BLaER1 (cell line): ENCODE measurements around the gene SLC25A45.
"Not testable (repeated sequence)": the region's sequence is repeated elsewhere in the genome, so short reads cannot be mapped to it uniquely, and the experiment has no call there.

Experiments
- H3K27ac ChIP-seq: shearing (Covaris generic); formaldehyde crosslinking; 2 replicates; pipeline ENCODE4 v1.8.1; 2022
- H3K27me3 ChIP-seq: shearing (Covaris generic); formaldehyde crosslinking; 2 replicates; pipeline ENCODE4 v1.8.1; 2022
- H3K36me3 ChIP-seq: shearing (Covaris generic); formaldehyde crosslinking; 2 replicates; pipeline ENCODE4 v1.8.1; 2022
- H3K4me1 ChIP-seq: shearing (Covaris generic); formaldehyde crosslinking; 2 replicates; pipeline ENCODE4 v1.8.1; 2022
- H3K4me2 ChIP-seq: shearing (Covaris generic); formaldehyde crosslinking; 2 replicates; pipeline ENCODE4 v1.8.1; 2022
- H3K4me3 ChIP-seq: shearing (Covaris generic); formaldehyde crosslinking; 2 replicates; pipeline ENCODE4 v1.8.1; 2022
- H3K9ac ChIP-seq: shearing (Covaris generic); formaldehyde crosslinking; 2 replicates; pipeline ENCODE4 v1.8.1; 2022
- H3K9me3 ChIP-seq: shearing (Covaris generic); formaldehyde crosslinking; 2 replicates; pipeline ENCODE4 v1.8.1; 2022
- H4K20me1 ChIP-seq: shearing (Covaris generic); formaldehyde crosslinking; 2 replicates; pipeline ENCODE4 v1.8.1; 2022
- Cebpa-rat ChIP-seq: shearing (Covaris generic); IDR thresholded peaks from 2 replicates; pipeline ENCODE4 v1.8.1; 2022

The SLC25A45 gene

DNA sequence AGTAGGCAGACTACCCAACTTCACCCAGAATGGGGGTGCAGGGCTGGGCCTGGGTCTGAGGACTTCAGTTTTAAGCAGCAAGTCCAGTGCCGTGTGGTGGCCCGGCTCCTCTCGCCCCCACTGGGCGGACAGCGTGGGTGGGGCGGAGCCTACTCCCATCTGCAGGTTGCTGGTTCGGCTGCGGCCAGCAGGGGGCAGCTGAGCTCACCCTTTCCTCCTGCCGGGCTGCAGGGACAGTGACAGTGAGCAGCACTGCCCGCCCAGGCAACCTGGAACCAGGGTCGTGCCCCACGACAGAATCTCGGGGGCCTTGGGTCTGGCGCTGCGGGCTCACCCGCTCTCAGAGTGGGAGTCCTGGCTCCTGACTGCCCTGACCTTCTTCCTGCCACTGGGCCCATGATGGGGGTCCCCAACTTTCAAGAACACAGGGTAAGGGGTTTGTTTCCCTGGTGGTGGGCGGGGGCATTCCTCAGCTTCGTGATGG is 33.9 kb upstream of the SLC25A45 start:
- Histone ChIP-seq H3K36me3 (peaks cover 30% of the 10 kb centered on the region), H3K4me3 (peak overlapping the region; percentile 90), H3K9me3 (no peaks in the 10 kb centered on the region), H3K4me2 (peak overlapping the region; percentile 94), H3K27me3 (no peaks in the 10 kb centered on the region), H3K27ac (peak overlapping the region; percentile 99), H4K20me1 (no peaks in the 10 kb centered on the region), H3K9ac (peak overlapping the region; percentile 99), H3K4me1 (peaks cover 92% of the 10 kb centered on the region)
- TF ChIP-seq Cebpa-rat, result no peak

DNA sequence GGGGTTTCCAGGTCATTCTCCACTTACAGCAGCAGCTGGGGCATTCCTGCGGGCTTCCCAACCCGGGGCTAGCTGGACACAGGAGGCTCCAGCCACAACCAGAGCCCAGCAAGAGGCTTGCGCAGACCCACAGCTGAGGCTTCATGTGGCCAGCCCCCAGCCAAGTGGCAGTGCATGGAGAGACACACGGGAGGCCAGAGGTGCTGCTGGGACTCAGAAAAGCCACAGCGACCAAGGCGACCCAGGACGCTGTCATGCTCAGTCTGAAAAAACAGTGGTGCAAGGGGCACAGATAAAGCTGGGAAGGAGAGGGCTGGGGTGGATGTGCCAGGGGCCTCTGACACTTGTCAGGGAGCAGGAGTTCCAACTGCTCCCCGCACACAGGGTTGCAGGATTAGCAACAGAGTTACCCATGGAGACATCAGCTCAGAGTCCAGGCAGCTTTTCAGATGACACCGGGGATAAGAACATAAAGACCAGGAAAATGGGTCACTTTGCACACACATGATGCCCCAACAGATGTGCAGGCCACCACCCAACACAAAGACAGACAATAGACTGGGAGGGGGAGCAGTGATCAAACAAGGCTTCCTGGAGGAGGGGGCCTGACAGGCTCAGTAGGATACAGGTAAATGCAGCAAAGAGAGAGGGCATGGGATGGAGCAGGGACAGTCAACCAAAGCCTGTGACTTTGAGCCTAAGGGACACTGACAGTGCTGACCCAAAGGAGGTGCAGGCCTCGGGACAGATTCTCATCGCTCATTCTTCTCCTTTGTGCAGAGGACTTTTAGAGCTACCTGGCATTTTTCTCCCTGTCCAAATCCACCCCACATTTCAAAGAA is 33.3 kb upstream of the SLC25A45 start:
- Histone ChIP-seq H3K4me2 (peak overlapping the region; percentile 94), H4K20me1 (no peaks in the 10 kb centered on the region), H3K27ac (peak overlapping the region; percentile 99), H3K4me3 (peak overlapping the region; percentile 90), H3K9me3 (no peaks in the 10 kb centered on the region), H3K4me1 (peaks cover 93% of the 10 kb centered on the region), H3K9ac (peak overlapping the region; percentile 99), H3K27me3 (no peaks in the 10 kb centered on the region), H3K36me3 (peaks cover 36% of the 10 kb centered on the region)
- TF ChIP-seq Cebpa-rat, result no peak

DNA sequence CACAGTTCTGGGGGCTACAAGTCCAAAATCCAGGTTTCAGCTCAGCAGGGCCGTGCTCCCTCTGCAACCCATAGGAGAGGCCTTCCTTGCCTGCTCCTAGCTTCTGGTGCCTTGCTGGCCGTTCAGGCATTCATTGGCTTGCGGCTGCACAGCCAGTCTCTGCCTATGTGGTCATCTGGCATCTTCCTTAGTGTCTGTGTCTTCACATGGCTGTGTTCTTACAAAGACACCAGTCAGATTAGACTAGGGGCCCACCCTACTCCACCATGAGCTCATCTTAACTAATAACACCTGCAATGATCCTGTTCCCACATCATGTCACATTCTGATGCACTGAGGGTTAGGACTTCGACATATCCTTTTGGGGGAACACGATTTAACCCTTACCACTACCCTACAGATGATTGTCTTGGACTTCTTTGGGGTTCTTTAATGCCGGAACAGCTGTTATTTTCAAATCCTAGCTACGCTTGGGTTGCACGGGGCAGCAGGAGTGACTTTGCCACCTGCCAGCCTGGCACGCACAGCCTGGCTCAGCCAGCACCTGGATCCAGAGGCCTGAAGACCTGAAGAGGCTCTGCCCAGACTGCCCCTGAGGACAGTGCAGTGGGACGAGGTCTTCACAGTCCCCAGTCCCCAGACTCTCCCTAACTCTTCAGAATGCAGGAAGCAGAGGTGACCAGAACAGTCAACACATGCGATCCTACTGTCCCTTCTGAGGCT is 32.5 kb upstream of the SLC25A45 start:
- Histone ChIP-seq H3K4me3 (no peak overlapping the region), H4K20me1 (no peaks in the 10 kb centered on the region), H3K36me3 (peaks cover 40% of the 10 kb centered on the region), H3K27me3 (no peaks in the 10 kb centered on the region), H3K9me3 (no peaks in the 10 kb centered on the region), H3K27ac (peak overlapping the region; percentile 99), H3K4me1 (peaks cover 88% of the 10 kb centered on the region), H3K4me2 (peak overlapping the region; percentile 94), H3K9ac (peak overlapping the region; percentile 99; the same call in 1 of the 2 replicates)
- no peak for TF ChIP-seq Cebpa-rat

DNA sequence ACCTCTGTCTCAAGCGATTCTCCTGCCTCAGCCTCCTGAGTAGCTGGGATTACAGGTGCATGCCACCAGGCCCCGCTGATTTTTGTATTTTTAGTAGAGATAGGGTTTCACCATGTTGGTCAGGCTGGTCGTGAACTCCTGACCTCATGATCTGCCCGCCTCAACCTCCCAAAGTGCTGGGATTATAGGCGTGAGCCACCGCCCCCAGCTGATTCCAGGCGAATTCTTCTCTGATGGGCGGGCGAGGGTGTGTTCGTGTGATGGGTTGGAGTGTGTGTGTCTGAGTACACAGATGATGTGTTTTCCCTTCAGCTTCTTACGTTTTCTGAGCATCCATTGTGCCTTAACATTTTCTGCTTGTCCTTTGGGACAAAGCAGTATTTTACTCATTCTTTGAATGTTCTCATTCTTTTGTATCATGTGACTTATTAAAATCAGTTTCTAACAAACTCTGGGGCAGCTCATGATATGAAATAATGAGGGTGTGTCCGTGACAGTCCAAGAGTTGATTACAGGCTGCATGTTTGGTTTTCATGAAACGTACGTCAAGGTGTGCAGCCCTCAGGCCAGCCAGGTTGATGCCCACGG is 30.7 kb upstream of the SLC25A45 start:
- H3K4me2 ChIP-seq, result peak overlapping the region; percentile 82
- not testable (repeated sequence) for H3K4me3 ChIP-seq, H3K27me3 ChIP-seq, H4K20me1 ChIP-seq, H3K9me3 ChIP-seq
- peaks cover 91% of the 10 kb centered on the region for H3K4me1 ChIP-seq
- peaks cover 57% of the 10 kb centered on the region for H3K36me3 ChIP-seq
- 0 out of 2 replicates have a peak overlapping the region, but pooled peaks have one; percentile 73 for H3K9ac ChIP-seq
- peak overlapping the region; percentile 85 for H3K27ac ChIP-seq

DNA sequence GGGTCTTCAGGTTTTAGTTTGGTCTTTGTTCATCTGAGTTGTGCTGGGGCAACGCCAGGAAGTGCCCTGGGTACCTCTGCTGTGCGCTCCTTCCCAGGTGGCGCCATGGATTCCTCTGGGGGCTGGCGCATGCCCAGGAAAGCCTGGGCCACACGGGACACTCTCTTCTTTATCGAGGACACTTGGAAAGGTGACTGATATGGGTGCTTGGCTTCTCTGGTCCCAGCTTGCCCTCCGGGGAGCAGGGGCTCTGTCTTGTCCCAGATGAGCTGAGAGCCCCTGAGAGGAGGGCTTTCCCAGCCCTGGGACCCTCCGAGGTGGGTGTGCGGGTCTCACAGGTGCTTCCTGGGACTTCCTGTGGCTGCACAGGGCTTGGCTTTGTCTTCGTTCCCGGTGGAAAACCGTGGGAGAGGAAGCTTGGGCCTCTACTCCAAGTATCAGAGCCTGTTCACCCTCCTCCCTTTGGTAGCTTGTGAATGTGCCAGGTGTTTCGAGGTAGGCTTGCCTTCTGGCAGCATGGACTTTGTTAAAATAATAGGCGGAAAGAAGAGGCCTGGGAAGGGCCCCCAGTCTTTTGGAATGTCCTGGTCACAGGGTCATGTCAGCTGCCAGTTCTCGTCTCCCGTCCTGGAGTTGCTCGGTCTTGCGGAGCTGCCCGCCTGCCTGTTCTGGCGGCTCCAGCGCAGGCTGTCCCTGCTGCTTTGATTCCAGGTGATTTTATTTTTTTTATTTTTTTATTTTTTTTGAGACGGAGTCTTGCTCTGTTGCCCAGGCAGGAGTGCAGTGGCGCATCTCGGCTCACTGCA is 30.0 kb upstream of the SLC25A45 start:
- H3K4me1 ChIP-seq, result peaks cover 90% of the 10 kb centered on the region
- TF ChIP-seq Cebpa-rat, result no peak

DNA sequence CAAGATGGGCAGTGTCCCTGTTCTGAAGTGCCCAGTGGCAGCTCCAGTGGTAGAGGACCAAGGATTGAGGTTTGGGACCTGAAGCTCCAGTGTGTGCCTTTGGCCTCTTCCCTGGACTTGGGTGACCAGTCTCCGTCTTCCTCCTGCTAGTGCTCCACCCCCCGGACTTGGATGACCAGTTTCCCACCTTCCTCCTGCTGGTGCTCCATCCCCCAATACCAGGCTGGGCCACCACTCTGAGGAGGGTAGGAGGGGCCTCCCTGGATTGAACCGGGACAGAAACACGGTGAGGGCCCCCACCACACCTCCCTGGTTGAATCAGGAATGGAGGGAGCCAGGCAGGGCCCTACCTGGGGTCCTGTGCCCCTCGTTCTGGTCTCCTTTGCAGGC is 29.2 kb upstream of the SLC25A45 start:
- no peaks in the 10 kb centered on the region for H3K27me3 ChIP-seq
- peak overlapping the region; percentile 85 for H3K27ac ChIP-seq
- no peaks in the 10 kb centered on the region for H4K20me1 ChIP-seq
- TF ChIP-seq Cebpa-rat, result no peak
- peak overlapping the region; percentile 82 for H3K4me2 ChIP-seq
- H3K4me1 ChIP-seq, result peaks cover 90% of the 10 kb centered on the region
- peak overlapping the region; percentile 73 for H3K9ac ChIP-seq
- no peaks in the 10 kb centered on the region for H3K9me3 ChIP-seq
- peaks cover 64% of the 10 kb centered on the region for H3K36me3 ChIP-seq
- no peak overlapping the region for H3K4me3 ChIP-seq

More for the DNA sequence above, 30.0 kb upstream of the SLC25A45 start:
- Histone ChIP-seq H3K9me3 (no peaks in the 10 kb centered on the region), H3K27ac (peak overlapping the region; percentile 85), H3K36me3 (peaks cover 57% of the 10 kb centered on the region), H3K9ac (peak overlapping the region; percentile 73), H3K4me2 (peak overlapping the region; percentile 82), H4K20me1 (no peaks in the 10 kb centered on the region), H3K27me3 (no peaks in the 10 kb centered on the region), H3K4me3 (no peak overlapping the region)

DNA sequence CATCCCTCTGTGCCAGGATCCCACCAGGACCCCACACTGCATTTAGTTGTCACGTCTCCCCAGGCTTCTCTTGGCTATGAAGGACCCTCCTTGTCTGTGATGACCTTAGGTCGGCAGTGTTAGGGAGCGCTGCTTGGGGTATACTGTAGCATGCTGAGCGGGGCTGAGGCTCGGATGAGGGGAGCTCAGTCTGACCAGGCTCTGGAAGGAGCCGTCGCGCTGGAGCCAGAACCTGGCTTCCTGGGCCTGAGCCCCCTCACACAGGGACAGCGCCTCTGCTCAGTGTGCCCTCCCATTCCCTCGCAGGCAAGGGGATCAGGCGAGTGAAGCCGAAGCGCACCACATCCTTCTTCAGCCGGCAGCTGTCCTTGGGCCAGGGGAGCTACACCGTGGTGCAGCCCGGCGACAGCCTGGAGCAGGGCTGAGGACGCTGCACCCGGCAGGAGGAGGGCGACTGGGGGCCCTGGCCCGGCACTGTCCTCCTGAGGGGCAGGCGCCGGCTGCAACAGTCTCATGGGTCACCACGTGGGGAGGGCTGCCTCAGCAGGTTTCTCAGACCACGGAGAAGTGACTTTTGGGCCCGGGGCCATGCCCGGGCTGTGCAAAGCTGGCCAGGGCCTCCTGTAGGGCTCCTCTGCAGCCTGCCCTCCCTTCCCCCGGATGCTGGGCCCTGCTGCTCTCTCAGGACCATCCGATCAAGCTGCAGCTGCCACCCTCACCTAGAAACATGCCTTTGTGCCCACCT is 28.7 kb upstream of the SLC25A45 start:
- H3K9me3 ChIP-seq, result no peaks in the 10 kb centered on the region
- H3K4me2 ChIP-seq, result peak overlapping the region; percentile 82
- peaks cover 90% of the 10 kb centered on the region for H3K4me1 ChIP-seq
- TF ChIP-seq Cebpa-rat, result no peak
- H3K36me3 ChIP-seq, result peaks cover 70% of the 10 kb centered on the region
- peak overlapping the region; percentile 85 for H3K27ac ChIP-seq
- peak overlapping the region; percentile 73 for H3K9ac ChIP-seq
- H4K20me1 ChIP-seq, result no peaks in the 10 kb centered on the region
- H3K27me3 ChIP-seq, result no peaks in the 10 kb centered on the region
- no peak overlapping the region for H3K4me3 ChIP-seq

DNA sequence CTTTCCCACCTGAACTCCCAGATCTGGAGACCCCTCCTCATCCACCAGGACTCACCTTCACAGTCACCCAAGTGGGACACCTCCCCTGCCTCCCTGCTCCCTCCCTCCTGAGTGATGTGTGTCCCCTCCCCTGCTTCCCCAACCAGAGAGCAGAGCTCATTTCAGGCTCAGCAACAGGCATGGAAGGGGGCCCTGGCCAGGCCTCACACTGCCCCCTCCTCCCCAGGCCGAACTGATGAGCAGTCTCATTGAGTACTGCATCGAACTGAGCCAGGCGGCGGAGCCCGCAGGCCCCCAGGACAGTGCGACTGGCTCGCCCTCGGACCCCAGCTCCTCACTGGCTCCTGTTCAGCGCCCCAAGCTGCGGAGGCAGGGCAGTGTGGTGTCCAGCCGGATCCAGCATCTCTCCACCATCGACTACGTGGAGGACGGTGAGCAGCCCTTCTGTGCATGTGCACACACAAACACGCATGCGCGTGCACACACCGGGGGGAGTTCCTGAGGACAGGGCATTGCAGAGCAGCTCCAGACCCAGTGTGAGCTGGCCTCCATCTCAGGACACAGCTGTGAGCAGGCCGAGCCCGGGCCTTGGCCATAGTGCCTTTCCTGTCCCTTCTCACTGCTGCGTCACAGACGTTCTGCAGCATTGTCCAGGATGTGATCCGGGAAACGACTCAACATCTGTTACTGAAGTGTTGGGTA is 22.3 kb upstream of the SLC25A45 start:
- no peak for TF ChIP-seq Cebpa-rat
- H3K4me3 ChIP-seq, result peak overlapping the region; percentile 53; the same call in 1 of the 2 replicates
- H3K9me3 ChIP-seq, result no peaks in the 10 kb centered on the region
- peak overlapping the region; percentile 96 for H3K27ac ChIP-seq
- peaks cover 97% of the 10 kb centered on the region for H3K4me1 ChIP-seq
- no peaks in the 10 kb centered on the region for H3K27me3 ChIP-seq
- H3K9ac ChIP-seq, result peak overlapping the region; percentile 81
- peaks cover 62% of the 10 kb centered on the region for H3K36me3 ChIP-seq
- peak overlapping the region; percentile 92 for H3K4me2 ChIP-seq
- no peaks in the 10 kb centered on the region for H4K20me1 ChIP-seq
